Iris pigment epithelial cell (primary cell): ENCODE measurements around the gene SLC16A6.
"Not testable (repeated sequence)": the region's sequence is repeated elsewhere in the genome, so short reads cannot be mapped to it uniquely, and the experiment has no call there.

Experiments used
- DNase-seq: peaks from one replicate; pipeline ENCODE4 v3.0.0-alpha.2; 2011; ENCODE audit warnings: low read depth

The SLC16A6 gene

DNA sequence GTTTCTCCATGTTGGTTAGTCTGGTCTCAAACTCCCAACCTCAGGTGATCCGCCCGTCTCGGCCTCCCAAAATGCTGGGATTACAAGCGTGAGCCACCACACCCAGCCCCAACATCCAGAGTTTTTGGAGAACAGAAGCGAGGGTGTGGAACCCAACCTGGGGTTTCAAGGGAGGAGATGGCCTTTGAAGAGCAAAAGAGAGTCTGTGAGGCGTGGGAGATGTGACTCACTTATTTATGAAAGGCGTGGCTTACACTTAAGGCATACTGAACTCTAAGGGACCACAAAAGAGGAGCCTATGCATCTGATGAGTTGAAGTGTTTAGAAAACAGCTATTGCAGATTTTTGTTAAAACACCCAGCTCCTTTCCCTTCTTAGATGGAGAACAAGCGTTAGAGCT is 19.2 kb upstream of the SLC16A6 start:
- DNase-seq: peak; percentile 64

- DNase-seq: not testable (repeated sequence)
These were observed 18.2 kb upstream of the SLC16A6 start for GRCh38 chr17:68309066-68309670.

DNA sequence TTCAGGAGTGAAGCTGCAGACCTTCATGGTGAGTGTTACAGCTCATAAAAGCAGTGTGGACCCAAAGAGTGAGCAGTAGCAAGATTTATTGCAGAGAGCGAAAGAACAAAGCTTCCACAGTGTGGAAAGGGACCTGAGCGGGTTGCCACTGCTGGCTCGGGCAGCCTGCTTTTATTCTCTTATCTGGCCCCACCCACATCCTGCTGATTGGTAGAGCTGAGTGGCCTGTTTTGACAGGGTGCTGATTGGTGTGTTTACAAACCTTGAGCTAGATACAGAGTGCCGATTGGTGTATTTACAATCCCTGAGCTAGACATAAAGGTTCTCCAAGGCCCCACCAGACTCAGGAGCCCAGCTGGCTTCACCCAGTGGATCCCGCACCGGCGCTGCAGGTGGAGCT is 17.6 kb upstream of the SLC16A6 start:
- not testable (repeated sequence) for DNase-seq

DNA sequence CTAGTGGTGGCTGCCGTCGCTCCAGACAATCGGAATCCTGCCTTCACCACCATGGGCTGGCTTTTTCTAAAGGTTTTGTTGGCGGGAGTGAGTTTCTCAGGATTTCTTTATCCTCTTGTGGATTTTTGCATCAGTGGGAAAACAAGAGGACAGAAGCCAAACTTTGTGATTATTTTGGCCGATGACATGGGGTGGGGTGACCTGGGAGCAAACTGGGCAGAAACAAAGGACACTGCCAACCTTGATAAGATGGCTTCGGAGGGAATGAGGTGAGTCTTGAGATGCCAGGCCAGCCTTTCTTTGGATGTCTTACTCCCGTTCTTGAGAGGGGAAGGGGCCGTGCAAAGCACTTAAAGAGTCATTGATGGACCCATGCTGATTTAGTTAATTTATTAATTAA is 16.5 kb upstream of the SLC16A6 start:
- no peak for DNase-seq

GRCh38 chr17:68306819-68307218 is 15.9 kb upstream of the SLC16A6 start:
- no peak for DNase-seq

GRCh38 chr17:68305142-68305541 is 14.2 kb upstream of the SLC16A6 start:
- DNase-seq: peak; percentile 76

- DNase-seq: no peak
These were observed 13.8 kb upstream of the SLC16A6 start for GRCh38 chr17:68304706-68305105.

DNA sequence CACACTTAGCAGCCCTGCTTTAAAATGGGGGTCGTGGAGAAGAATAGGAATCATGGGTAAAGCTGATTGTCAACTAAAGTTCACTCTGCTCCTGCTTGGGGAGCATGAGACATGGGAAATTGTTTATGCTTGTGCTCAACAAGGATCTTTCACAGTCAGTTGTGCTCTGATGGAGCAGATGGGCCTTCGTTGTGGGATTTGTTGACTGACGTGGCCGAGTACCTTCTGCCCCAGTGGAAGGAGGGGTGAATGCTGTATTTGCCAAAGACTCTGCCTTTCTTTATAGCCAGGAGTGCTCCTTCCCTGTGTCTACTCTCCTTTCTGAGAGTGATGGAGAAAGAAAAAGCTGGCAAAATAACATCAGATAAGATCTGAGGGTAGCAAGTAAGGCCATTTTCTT is 11.7 kb upstream of the SLC16A6 start:
- no peak for DNase-seq

DNA sequence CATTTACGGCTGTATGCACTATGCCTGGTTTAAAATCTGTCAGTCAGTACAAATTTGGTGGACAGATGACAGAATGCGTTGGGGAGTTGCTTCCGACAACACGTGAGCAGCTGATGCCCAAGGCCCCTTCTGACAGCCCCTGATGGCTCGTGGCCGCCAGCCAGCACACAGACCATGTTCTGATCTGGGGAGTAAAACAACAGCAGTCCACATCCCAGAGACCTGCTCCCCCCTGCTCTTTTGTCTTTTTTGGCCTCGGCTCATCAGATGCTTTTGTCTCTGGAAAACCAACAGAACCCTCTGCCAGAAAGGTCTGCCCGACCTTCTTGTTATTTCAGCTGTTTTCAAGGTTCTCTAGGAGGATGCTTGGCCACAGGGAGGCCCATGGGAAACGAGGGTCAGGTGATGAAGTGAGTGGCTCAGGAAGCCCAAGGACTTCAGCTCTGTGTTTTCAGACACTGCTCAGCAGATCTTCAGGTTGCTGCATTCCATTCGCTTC is 11.2 kb upstream of the SLC16A6 start:
- peak; percentile 67 for DNase-seq

DNA sequence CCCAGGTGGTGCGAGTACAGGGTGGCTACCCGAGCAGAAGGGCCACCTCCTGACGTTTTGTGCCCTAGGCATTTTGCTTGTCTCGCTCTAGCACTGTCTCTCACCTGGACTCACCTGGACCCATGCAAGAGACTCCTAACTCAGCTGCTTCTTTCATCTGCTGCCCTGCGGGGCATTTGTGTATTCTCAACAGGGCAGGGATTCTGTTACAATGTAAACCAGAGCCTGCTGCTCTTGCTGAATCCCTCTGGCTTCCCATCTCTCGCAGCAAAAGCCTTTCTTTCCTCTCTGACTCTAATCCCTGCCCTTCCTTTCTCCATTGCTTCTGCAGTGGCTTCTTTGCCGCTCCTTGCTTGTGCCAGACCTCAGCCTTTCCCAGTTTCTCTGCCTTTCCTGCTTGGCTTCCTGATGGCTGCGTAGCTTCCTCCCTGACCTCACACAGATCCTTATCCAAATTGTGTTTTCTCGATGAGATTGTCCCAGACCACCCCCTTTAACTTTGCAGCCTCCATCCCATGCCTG is 10.6 kb upstream of the SLC16A6 start:
- no peak for DNase-seq

DNA sequence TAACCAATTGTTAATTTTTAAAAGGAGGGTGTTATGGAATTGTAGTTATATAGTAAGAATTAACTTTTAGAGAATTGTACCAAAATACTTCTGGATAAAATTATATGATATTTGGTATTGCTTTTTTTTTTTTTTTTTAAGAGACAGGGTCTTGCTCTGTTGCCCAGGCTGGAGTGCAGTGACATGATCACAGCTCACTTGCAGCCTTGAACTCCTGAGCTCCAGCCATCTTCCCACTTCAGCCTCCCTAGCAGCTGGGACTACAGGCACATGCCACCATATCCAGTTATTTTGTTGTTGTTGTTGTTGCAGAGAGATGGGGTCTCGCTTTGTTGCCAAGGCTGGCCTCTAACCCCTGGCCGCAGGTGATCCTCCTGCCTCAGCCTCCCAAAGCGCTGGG is 8.9 kb upstream of the SLC16A6 start:
- DNase-seq: no peak

DNA sequence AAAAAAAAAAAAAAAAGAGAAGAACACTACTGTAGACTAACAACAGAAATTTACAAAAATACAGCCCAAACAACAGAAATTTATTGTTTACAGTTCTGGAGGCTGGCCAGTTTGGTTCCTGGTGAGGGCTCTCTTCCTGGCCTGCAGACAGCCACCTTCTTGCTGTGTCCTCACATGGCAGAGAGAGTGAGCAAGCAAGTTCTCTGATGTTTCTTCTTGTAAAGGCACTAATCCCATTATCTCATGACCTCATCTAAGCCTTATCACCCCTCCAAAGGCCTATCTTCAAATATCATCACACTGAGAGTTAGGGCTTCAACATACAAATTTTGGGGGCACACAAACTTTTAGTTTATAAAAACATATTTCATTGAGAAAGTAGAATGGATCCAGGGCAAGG is 7.7 kb upstream of the SLC16A6 start:
- no peak for DNase-seq

DNA sequence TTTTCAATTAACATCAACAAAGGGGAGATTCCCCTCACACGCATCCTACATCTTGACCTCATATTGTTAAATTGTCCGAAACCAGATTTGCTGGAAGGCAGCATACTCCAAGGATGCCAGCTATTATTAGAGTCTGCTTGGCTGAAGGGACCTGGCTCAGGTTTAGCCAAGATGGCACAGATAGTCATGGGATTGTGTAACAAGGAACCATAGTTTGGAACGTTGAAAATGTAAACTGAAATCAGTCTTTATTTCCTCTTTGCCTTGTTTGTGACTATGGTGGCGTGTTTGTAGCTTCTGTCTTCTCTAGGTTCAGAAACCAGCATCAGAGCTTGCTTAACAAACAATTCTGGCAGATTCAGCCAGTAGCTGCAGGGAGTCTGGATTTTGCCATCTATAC is 6.3 kb upstream of the SLC16A6 start:
- no peak for DNase-seq

- DNase-seq: no peak
These were observed 5.6 kb upstream of the SLC16A6 start for GRCh38 chr17:68296217-68297191.

DNA sequence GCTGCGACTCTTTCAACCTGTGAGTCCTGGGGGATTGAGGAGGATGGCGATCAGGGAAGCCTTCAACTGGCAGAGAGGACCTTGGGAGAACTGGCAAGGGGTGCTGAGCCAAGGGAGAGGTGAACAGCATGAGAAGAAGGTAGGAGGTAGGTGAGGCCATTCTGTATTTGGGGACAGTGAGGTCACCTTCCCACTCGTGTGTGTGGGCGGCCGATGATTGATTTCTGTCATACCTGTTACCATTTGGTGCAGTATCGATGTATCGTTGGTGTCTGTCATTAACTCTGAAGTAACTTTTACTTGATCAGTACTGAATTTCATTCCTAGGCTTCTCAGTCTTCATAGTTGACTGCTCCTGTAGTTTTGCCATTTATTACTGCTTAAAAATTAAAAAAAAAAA is 4.2 kb upstream of the SLC16A6 start:
- no peak for DNase-seq

- no peak for DNase-seq
These were observed 3.7 kb upstream of the SLC16A6 start for GRCh38 chr17:68294617-68295016.

GRCh38 chr17:68294196-68294555 is 3.2 kb upstream of the SLC16A6 start:
- DNase-seq: no peak

- DNase-seq: no peak
These were observed 2.7 kb upstream of the SLC16A6 start for GRCh38 chr17:68293490-68294195.

- no peak for DNase-seq
These were observed 1.7 kb upstream of the SLC16A6 start for GRCh38 chr17:68292689-68293040.

DNA sequence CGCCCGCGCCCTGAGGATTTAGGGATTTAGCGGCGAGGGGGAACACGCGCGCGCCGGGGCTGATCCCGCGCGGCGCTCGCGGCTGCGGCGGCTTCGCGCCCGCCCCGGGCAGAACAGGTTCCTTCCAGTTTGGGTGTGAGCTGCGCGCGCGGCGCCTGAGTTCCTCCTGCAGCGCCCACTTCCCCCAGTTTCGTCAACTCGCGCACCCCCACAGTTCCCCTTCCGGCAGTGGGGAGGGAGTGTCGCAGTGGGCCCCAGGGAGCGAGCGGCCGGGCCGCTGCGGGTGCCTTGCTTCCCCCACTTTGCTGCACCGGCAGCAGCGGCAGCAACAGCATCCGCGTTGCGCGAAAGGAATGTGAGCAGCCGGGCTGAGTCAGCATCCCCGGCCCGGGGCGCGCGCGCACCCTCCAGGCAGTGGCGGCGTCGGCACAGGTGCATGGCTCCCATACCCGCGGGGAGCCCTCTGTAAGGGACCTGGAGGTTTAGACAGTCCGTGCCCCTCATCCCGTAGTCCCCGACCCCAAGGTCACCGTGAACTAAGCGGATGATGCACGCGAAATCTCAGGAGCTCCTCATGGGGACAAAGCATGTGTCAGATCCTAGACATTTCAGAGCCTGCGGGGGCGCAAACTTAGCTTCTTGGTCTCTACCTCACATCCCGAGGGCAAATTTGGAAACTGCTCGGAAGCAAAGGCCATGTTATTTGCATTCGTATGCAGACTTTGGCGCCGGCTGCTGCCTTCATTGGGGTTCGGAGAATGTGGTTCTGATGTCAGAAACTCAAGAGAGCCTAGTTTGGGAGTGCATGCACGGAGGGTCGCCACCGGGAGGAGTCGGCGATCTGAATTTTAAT is 1.1 kb upstream of the SLC16A6 start:
- DNase-seq: peak; percentile 85

- DNase-seq: no peak
These were observed 516 bp downstream of the SLC16A6 start for GRCh38 chr17:68290268-68290954.
